ENCODE measurements around the gene KHSRP.
"Not testable (repeated sequence)": the region's sequence is repeated elsewhere in the genome, so short reads cannot be mapped to it uniquely, and the experiment has no call there.

The KHSRP gene

DNA sequence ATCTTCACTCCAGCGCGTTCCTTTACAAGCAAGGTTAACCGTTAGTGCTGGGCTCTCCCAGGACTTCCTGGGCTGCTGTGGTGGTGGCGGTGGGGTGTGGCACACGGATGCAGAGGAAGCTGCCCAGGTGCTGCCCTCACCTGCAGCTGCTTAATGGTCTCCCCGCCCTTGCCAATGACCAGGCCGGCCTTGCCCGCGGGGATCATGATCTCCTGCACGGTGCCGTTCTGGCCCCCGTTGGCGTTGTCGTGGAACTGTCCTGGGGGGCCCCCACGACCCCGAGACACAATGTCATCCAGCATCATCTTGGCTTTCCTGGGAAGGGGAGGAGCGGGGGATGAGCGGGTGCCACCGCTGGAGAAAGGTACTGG lies 6.1 kb downstream of the KHSRP start:
- no peak overlapping the region for H3K4me3 ChIP-seq (ENCODE audit: low read depth, low read length)

- no peak overlapping the region for H3K4me3 ChIP-seq (ENCODE audit: low read depth, low read length)
These were observed 6.7 kb downstream of the KHSRP start for GRCh38 chr19:6417713-6418561.

GRCh38 chr19:6416658-6417405 lies 7.8 kb downstream of the KHSRP start:
- no peak overlapping the region for H3K4me3 ChIP-seq (ENCODE audit: low read depth, low read length)

GRCh38 chr19:6415591-6416190 lies 8.9 kb downstream of the KHSRP start:
- H3K4me3 ChIP-seq (ENCODE audit: low read depth, low read length): no peak overlapping the region

GRCh38 chr19:6414793-6415590 lies 9.6 kb downstream of the KHSRP start:
- H3K4me3 ChIP-seq (ENCODE audit: low read depth, low read length): no peak overlapping the region

- H3K4me3 ChIP-seq (ENCODE audit: low read depth, low read length): no peak overlapping the region
These were observed 10.6 kb downstream of the KHSRP start for GRCh38 chr19:6413721-6414643.

- H3K4me3 ChIP-seq (ENCODE audit: low read depth, low read length): no peak overlapping the region
These were observed 11.3 kb downstream of the KHSRP start for GRCh38 chr19:6413291-6413690.

GRCh38 chr19:6412447-6413091 lies 12.0 kb downstream of the KHSRP start:
- no peak overlapping the region for H3K4me3 ChIP-seq (ENCODE audit: low read depth, low read length)

- no peak overlapping the region for H3K4me3 ChIP-seq (ENCODE audit: low read depth, low read length)
These were observed 12.6 kb downstream of the KHSRP start for GRCh38 chr19:6412061-6412446.

GRCh38 chr19:6409346-6409745 lies 15.3 kb downstream of the KHSRP start:
- no peak overlapping the region for H3K4me3 ChIP-seq (ENCODE audit: low read depth, low read length)

- H3K4me3 ChIP-seq (ENCODE audit: low read depth, low read length): no peak overlapping the region
These were observed 18.2 kb downstream of the KHSRP start for GRCh38 chr19:6406401-6406800.

DNA sequence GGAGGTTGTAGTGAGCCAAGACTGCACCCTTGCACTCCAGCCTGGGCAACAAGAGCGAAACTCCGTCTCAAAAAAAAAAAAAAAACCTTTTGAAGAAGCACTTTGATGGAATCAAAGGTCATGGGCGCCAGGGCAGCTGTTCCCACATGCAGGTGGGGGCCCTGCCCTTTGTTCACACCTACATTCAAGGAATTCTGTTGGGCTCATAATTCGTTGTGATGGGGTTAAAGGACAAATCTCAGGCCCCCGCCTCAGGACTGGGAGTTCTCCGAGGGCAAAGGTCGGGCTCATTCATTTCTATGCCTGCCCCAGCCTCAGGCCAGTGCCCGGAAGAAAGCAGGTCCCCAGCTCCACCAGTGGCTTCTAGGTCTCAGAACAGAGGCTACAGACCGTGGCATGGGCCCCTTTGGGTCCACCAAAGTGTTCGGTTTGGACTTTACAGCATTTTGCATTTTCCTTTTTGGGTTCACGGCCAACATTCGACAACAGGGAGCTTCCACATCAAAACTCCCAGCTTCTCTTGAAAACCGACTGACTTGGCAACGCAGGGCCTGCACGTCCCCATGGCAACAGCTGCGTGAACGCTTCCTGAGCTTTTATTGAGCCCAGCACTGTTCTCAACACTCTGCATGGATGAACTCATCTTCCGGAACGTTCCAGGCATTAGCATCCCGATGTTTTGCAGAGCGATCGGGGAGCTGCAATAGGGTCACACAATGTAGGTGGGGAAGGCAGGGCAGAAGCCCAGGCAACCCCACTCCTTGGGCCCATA lies 21.6 kb downstream of the KHSRP start:
- no peak overlapping the region for H3K4me3 ChIP-seq (ENCODE audit: low read depth, low read length)

- no peak overlapping the region for H3K4me3 ChIP-seq (ENCODE audit: low read depth, low read length)
These were observed 22.6 kb downstream of the KHSRP start for GRCh38 chr19:6402058-6402457.

DNA sequence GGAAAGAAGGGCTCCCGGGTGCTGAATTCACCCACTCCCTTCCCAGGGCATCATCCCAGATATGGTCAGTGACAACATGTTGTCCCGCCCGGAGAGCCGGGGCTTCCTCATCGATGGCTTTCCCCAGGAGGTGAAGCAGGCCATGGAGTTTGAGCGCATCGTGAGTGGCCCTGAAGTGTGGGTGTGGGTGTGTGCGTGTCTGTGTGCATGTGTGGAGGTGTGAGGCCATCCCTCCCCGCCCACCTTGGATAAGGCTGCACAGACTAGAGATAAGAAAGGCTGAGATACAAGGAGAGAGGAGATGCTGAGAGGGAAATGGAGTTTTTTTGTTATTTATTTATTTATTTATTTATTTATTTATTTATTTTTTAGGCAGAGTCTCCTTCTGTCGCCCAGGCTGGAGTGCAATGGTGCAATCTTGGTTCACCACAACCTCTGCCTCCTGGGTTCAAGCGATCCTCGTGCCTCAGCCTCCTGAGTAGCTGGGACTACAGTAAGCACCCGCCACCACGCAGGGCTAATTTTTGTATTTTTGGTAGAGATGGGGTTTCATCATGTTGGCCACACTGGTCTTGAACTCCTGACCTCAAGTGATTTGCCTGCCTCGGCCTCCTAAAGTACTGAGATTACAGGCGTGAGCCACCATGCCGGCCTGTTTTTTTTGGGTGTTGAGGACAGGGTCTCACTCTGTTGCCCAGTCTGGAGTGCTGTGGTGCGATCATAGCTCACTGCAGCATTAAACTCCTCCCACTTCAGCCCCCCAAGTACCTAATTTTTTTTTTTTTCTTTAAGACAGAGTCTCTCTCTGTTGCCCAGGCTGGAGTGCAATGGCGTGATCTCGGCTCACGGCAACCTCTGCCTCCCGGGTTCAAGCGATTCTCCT lies 24.3 kb downstream of the KHSRP start:
- H3K4me3 ChIP-seq (ENCODE audit: low read depth, low read length): not testable (repeated sequence)

GRCh38 chr19:6396305-6396704 lies 28.3 kb downstream of the KHSRP start:
- H3K4me3 ChIP-seq (ENCODE audit: low read depth, low read length): no peak overlapping the region

GRCh38 chr19:6394831-6395230 lies 29.8 kb downstream of the KHSRP start:
- no peak overlapping the region for H3K4me3 ChIP-seq (ENCODE audit: low read depth, low read length)

GRCh38 chr19:6393983-6394412 lies 30.6 kb downstream of the KHSRP start:
- H3K4me3 ChIP-seq (ENCODE audit: low read depth, low read length): peak overlapping the region; percentile 94

Data from iPS-11a (cell line).